GM18520 (cell line): ENCODE results near the gene AP3S2.
"Not testable (repeated sequence)": the region's sequence is repeated elsewhere in the genome, so short reads cannot be mapped to it uniquely, and the experiment has no call there.

Source experiments
- ATAC-seq: cut with Tn5 transposase; IDR thresholded peaks from one replicate; pipeline ENCODE4 v1.9.1; 2021; ENCODE audit not compliant: unreplicated experiment

Gene AP3S2

DNA sequence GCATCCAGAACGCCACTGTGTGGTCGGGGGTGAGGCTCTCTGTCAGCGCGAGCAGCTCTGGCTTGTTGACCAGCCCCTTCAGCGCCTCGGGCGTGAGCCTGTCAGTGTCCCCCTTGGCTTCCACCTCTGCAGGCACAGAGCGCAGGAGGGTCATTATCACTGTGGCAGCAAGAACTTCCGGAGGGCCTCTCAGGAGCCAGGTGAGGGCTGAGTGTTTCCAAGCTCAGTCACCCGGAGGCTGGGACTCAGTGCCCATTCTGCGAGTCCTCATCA is 10.0 kb upstream of the AP3S2 start:
- no peak for ATAC-seq

DNA sequence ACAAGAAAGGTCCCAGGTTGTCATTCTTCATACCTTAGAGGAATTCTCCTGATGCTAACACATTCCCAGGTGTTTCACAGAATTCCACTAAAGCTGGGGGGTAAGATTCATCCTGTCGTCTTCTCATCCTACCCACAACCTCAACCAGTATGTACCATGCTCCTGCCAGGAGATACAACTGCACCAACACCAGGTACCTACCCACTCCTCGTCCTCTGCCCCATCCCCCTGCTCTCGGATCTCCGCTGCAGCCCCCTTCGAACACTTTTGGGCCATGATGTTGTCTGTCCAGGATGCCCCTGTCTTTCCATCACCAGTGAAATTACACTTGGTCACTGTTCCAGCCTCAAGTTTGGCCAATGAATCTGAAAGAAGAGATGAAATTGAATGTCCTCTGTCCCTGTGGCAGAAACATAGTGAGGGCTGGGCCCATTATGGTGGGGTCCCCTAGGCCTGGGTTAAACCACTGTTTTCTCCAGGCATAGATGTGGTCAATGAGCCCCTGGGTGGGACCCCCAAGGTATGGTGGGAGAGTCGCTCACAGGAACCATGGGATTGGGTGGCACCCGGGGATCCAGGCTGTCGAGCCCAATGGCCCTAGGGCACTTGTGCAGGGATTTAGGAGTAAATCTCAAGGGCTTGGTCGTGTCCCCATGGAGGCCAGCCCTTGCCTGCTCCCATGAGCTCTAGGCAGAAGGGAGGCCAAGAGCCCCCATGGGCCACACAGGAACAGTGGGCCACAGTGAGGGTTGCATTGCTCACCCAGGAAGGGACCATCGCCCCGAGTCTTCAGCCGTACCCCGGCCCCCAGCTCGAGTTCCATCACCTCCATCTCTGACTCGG is 9.4 kb upstream of the AP3S2 start:
- ATAC-seq = no peak

DNA sequence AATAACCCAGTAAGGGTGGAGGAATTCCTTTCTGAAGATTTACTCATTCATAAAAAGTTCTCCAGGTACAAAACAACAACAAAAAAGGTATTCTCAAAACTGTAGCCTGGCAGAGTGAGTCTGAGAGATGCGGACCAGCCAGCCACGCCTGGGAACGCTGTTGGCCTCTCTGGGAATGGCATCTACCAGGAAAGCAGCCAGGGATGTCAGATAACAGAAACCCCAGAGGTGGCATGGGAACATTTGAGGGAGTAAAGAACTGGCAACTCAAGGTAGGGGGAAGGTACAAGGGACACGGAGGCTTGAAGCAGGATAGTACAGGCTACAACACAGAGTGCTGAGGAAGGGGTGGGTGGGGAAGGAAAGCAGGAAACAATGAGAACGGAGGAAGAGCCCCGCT is 7.1 kb upstream of the AP3S2 start:
- no peak for ATAC-seq

DNA sequence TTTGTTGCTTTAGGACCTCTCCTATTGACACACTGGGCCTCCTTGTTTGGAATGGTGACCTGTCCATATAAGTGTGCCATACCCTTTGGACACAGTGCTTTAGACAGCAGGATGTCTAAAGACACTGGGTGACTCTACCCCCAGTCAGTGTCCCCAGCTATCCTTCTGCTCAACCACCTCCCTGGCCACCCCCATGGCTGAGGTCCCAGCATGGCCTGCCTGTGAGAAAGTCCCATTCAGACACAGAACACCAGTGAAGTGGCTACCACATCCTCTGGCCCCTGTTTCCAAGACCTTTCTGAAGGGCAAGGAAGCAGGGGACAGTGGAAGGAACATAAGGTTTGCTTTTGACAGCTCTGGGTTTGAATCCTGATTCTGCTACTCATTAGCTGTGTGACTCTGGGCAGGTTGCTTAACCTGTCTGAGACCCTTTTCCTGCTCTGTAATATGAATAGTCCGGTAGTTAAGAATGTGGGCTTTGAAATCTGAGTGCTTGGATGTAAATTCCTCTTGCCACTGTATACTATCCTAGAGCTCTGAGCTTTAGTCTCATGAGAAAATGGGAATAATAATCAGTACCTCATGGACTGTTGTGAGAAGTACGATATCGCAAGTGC is 6.3 kb upstream of the AP3S2 start:
- no peak for ATAC-seq

DNA sequence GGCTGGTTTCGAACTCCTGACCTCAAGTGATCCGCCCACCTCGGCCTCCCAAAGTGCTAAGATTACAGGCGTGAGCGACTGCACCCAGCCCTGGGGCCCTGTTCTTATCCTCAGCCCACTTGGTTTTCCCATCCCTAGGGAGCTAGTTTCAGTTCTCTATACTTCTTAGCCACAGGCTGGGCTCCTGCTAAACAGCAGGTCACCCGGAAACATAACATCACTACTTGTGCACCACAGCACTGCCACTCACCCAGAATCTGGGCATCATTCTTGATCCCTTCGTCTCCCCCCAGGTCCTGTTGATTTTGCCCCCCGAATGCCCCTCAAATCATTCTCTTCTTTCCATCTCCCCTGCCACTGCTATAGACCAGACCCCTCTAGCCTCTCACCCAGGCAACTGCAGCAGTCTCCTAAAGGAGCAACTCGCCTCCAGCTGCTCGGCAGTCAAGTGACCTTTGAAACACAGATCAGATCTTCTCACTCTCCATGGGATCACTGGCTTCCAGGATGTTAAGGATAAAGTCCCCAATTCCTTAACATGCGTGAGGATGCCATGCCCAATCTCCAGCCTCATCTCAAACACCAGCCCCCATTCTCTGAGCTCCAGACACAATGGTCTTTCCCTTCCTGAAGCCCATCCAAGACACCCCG is 5.6 kb upstream of the AP3S2 start:
- ATAC-seq = no peak

DNA sequence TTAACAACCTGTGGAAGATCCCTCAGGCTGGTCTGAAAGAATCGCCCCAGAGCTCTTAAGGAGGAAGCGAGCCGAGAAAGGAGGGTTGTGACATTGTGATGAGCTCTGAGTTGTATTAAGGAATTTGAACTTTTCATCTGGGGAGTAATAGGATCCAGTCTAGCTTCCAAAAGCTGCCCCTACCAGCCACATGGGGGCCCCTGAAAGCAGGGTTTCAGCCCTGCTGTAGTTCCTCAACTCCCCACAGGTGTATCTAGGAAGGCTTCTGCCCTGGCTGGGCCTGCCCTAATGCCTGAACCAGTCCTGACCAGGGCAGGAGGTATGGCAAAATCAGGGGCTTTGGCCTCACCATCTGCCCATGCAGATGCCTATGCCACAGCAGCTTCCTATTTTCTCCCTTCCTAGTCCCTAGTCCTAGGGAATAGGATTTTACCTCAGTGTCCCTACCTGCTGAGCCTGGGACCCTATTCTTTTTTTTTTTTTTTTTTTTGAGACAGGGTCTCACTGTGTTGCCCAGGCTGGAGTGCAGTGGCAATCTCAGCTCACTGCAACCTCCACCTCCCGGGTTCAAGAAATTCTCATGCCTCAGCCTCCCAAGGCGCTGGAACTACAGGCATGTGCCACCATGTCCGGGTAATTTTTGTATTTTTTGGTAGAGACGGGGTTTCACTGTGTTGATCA is 5.0 kb upstream of the AP3S2 start:
- ATAC-seq = peak; percentile 33

DNA sequence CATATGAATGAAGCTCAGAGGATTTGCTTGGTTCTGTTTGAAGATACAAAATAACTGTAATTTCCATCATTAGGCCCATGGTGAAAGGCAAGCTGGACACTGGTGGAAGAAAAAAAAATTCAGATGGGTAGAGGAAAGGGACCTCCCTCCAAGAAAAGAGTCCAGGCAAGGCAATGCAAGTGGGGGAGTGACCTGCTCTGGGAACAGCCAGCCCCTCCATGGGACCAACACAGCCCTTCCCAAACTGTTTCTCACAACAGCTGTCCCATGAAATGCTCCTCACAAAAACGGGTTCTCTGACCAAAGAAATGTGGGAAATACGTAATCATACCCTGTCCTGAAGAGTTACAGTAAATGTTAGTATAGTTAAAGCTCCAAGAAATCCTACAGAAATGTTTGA is 4.4 kb upstream of the AP3S2 start:
- no peak for ATAC-seq

DNA sequence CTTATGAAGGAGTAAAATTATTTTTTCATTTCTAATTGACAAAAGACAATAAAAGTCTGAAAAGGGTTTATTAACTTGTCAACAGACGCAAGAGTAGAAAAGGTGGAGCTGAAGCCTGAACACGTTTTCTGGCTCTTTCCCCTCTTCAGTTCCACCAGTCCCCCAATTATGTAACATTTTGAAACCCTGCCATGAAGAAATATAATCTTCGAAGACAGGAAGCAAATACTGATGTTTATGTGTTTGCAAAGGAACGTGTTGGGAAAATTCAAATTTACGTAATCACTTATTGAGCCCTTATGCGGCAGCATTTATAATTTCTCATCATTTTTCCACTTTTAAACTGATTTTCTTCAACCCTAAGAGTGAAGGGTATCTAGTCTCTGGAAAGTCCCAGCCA is 767 bp downstream of the AP3S2 start:
- ATAC-seq = no peak

DNA sequence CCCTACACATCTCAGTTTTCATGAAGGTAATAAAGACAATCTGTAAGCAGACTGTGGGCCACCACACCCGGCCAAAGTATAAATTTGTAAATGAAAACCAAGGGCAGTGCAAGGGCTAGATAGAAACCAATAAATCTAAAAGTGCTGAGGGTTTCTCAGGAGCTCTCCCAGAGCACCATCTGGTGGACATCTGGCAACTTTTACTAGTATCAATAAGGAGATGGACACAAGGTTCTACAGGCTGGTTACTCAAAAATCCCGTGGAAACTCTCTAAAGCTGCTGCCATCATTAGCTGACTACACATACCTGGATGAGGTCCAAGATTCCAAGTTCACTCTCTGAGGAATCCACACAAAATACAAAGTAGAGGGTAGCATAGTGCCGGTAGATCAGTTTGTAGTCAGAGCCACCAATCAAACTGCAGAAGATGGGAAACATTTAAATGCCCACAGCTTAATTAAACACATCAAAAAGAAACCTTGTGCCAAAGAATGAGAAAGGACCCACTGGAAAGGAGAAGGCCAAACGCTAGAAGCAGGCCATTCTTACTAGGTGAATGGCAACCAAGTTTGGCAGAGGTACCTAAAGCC is 5.5 kb downstream of the AP3S2 start:
- ATAC-seq = no peak

DNA sequence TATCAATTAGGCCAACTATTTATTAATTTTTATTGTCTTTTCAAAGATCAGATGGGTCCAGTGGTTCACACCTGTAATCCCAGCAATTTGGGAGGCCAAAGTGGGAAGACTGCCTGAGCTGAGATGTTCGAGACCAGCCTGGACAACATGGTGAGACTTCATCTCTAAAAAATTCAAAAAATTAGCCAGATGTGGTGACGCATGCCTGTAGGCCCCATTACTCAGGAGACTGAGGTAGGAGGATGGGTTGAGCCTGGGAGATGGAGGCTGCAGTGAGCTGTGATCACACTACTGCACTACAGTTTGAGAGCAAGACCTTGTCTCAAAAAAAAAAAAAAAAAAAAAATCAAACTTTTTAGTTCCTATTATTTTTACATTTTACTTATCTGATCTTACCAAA is 8.2 kb downstream of the AP3S2 start:
- ATAC-seq = no peak

DNA sequence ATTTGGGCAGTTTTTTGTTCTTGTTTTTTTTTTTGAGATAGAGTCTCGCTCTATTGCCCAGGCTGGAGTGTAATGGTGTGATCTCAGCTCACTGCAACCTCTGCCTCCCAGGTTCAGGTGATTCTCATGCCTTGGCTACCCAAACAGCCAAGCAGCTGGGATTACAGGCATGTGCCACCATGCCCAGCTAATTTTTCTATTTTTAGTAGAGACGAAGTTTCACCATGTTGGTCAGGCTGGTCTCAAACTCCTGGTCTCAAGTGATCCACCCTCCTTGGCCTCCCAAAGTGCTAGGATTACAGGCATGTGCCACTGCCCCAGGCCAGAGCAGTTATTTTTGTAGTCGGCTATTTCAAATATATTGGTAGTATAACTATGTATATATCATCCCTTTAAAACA is 8.6 kb downstream of the AP3S2 start:
- ATAC-seq = not testable (repeated sequence)

DNA sequence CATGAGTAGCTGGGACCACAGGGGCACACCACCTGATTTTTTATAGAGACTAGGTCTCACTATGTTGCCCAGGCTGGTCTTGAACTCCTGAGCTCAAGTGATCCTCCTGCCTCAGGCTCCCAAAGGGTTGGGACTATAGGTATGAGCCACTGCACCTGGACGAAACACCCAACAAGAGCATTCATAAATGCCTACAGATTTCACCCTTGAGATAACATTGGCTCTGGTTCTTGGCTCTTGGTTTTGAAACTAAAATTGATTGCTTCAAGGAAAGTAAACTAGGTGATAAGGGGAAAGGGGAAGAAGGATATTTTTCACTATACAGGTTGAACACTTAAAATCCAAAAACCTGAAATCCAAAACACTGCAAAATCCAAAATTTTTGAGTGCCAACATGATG is 10.3 kb downstream of the AP3S2 start:
- no peak for ATAC-seq

DNA sequence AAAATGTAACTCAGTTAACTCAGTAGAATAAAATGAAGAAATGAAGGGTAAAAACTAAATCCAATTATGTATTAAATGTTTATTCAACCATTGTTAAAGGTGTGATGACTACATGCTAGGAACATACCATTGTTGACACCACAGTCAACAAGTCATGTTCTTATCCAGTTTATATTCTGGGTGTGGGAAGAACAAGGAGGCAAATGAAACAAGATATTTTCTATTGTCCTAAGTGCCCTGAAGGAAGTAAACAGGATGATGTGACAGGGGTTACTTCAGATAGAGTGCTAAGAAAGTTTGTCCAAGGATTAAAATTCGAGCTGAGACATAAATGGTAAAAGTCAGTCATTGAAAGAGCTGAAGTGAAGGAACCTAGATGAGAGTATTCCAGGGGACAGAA is 13.1 kb downstream of the AP3S2 start:
- ATAC-seq = no peak

DNA sequence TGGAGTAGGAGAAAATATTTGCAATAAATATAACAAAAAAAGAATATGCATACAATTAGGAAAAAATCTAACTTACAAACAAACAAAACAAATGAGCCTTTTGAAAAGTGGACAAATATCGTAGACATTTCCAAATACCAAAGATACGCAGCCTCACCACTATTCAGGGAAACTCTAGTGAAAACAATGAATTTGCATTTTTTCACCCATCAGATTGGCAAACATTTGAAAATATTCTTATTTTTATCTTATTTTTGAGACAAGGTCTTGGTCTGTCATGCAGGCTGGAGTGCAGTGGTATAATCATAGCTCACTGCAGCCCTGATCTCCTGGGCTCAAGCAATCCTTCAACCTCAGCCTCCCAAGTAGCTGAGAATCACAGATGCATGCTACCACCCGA is 15.5 kb downstream of the AP3S2 start:
- ATAC-seq = no peak

DNA sequence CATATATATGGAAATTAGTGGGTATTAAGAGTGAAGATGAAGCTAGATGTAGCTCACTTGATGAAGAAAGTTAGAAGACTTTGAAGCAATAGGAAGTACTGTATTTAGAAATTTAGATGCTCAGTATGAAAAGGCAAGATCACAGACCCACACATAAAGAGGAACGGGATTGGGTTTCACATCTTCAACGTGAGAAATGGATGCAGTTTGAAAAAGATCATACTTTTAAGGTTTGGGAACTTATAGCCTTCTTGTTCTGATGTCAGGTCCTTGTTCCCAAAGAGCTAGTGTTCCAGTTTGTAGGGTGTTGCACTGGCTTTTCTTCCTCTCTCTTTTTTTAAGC is 16.7 kb downstream of the AP3S2 start:
- ATAC-seq = no peak

DNA sequence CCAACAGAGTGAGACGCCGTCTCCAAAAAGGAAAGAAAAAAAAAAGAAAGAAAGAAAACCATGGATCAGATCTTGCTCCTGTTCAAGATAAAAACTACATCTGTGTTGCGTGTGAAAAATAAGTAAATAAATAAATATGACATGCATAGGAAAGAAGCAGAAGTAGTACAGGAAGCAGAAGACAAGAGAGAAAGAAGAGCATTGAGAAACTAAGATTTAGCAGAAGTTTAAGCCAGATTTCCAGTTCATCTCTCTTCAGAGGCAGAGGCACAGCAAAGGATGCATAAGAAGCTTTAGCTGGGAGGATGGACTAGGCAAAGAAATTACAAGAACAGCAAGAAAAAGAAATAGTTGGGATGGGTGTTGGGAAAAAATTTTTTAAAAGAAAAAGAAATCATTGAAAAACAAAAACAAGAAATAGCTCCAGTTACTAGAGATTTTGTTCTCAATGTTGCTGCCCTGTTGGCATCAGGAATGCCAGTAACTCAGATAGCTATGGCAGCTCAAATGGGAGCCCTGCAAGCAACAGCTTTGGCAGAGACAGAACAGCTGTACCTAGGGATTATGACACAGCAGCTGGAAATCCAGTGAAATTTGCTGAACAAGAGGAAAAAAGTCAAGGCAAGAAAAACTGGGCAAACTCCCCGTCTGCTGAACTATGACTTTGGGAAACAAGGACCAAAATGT is 17.3 kb downstream of the AP3S2 start:
- ATAC-seq = no peak

DNA sequence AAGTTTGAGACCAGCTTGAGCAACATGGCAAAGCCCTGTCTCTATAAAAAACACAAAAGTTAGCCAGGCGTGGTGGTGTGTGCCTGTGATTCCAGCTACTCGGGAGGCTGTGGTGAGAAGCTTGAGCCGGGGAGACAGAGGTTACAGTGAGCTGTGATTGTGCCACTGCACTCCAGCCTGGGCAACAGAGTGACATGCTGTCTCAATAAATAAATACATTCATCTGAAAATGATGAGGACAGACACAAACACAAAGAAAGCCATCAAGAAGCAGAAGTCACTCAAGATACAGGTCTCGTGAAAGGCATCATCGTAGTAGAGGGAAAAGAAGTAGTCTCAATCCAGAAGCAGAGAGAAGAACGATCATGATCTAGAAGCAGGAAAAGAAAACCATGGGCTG is 18.1 kb downstream of the AP3S2 start:
- ATAC-seq = no peak

DNA sequence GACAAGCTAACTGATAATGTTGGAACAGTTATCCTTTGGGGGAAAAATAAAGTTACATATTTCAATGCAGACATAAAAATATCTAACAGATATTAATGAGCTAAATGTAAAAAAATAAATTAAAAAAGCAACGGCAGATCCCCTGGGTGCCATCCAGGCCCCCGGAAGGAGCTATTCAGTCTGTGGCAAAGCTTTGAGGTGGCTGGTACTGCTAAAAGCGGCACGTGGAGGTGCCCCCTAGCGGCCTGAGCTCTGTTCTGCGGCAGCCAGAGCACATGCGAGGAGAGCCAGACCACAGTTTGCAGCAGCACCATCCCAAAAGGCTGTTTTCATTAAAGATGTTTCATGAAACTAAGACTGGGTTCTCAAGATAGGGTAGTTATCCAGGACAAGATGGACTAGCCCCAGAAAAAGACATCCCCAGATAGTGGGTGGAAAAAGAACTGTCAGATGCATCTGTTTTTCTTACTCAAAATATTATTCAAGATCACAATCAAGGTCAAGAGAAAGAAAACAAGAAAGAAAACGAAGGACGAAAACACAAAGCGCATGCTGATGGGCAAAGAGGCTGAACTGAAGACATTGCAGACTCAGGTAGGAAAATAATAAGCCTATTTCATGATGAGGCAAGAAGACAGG is 18.7 kb downstream of the AP3S2 start:
- ATAC-seq = peak; percentile 71

DNA sequence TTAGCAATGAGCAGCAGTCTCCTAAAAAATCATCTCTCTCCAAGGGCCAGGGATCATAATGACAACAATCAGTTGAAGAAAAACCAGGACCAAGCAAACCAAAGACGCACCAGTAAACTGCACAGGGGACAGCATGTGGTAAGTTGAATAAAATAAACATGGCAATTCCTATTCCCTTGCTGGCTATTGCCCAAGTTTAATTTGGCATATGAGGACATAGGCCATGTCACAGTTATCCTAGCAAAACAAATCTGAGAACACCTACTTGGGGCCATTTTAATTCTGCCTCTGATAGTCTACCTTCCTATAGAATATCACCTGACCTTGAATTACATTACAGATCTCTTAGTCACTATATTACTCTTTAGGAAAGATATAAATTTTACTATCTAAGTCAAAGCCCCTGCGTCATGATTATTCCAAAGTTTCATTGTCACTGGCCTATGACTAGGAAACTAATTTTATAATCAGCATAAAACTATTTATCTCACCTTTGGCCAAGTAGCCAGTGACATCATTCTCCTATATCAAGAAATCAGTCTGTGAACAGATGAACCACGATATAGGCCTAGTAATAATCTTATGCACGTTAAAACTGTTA is 23.0 kb downstream of the AP3S2 start:
- ATAC-seq = no peak

DNA sequence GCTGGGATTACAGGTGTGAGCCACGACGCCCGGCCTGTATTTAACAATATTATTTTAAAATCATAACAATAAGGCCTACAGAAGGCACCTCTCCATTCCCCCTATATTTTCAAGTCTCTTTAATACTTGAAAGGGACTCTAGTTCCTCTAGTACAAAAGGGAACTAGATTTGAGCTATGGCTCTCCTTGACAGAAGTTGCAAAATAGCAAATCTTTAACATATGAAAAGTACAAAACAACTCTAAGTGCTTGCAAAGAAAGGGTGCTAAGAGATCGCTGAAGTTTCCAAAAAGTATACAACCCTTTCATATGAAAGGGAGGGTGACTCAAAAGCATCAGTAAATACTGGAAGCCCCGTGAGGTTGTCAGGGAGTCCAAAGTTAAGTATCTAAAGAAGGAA is 23.8 kb downstream of the AP3S2 start:
- ATAC-seq = no peak
